Left kidney (tissue), 2 donors: Measurements from ENCODE around the gene MYCBPAP. TPM values are rescaled to one million over a fixed set of nuclear protein-coding genes. Genes with fewer than 3 reads are reported as not detected.

ENCODE experiments used
- DNase-seq: peaks from one replicate; pipeline ENCODE4 v3.0.0-alpha.2; 2013
- polyA plus RNA-seq: library from polyadenylated mRNA; unstranded; fragments of 120-200 nt; gene quantifications from one replicate; pipeline ENCODE4 v1.2.1, GENCODE V29; 2013; ENCODE audit not compliant: insufficient read length

Gene MYCBPAP
- polyA plus RNA-seq, 1 donor, result 3.0 TPM

DNA sequence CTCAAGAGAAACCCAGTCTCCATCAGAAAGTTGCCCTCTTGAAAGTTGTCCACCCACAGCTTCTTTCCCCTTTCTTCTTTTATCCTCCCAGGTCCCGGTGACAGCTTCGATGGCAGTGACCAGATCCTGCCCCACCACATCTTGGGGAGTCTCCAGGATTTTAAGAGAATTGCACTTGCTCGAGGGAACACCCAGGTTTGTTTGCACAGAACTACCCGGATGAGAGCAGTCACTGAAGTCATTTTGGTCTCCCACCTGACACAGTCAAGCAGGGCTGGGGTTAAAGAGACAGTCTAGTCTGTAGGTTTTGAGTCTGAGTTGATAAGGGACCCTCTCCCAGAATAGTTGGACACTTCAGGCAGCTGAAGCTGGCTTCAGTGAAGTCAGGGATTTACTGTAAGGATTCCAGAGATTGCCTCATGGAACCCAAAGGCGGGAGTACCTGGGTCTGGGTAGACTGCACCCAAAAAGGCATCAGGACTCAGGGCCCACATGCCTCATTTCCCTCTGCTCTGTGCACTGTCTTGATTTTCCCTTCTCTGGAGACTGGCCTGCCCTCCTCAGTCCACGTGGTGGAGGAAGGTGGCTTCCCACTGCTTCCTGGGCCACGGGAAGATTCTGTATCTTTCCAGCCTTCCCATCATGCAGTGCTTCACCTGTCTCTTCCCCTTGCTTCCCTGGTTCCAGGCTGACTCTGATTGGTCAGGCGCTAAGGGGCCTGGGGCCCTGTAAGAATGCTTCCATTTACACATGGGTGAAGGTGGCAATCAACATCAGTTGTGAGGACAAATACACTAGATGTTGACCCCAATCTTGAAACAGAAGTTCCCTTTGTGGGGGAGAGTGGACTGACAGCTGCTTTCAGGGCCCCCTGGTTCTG, 9.5 kb downstream of the MYCBPAP start:
- no peak for DNase-seq

DNA sequence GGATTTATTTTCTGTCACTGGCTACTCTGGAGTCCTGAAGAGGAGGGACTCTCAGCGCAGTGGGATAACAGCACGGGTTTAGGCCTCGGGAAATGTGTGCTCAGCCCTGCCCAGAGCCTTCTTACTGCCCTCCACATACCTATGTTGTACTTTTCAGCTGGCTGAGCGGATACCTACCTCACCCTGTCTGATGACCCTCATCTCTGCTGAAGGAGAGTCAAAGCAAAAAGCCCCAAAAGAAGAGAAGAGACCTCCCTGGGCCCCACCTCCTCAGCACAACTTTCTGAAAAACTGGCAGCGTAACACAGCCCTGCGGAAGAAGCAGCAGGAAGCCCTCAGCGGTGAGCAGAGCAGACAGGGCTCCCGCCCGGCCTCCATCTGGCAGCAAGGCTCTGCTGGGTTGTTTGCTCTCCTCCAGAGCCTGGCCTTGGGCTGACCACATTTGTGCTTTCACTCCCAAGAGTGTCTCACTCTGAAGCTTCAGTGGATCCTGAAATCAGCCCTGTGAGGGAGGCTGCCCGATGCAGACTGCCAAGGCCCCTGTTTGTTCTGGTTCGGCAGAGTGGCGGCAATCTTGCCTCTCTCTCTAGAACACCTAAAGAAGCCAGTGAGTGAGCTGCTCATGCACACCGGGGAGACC, 10.3 kb downstream of the MYCBPAP start:
- no peak for DNase-seq

DNA sequence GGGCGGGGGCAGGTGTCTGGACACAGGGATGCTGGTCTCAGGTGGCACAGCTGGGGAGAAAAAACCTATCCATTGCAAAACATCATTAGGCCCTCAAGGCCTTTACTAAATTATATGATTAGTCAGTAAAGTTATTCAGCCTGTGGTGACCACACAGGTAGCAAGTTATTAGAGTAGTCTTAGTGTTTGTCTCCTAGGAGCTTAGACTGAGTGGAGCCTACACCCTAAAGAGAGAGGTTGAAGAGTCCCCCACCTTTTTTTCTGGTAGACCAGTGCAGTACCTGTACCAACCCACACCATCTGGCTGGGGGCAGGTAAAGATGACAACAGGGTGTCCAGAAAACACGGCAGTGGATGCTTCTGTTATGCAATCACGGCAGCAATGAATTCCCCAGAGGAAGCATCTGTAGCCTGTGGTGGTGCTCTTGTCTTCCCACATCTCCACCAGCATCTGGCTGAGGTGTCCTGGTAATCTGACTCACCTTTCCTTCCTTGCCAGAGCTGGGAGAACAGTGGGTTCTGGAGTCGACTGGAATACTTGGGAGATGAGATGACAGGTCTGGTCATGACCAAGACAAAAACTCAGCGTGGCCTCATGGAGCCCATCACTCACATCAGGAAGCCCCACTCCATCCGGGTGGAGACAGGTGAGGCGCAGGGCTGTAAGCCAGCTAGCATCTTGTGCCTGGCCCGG, 11.0 kb downstream of the MYCBPAP start:
- DNase-seq, result no peak

DNA sequence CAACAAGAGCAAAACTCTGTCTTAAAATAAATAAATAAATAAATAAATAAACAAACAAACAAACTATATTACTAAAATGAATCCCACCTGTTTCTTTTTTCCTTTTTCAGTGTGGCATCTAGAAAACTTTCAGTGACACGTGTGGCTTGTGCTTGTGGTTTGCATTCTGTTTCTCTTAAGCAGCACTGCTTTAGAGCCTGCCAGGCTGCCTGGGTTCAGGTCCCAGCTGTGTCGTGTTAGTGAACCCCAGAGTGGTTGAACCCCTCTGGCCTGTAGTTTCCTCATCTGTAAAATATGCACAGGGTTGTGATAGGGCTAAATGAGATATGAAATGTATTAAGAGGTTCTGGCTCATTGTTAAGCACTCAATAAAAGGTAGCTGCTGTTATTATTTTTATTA, 12.2 kb downstream of the MYCBPAP start:
- no peak for DNase-seq

DNA sequence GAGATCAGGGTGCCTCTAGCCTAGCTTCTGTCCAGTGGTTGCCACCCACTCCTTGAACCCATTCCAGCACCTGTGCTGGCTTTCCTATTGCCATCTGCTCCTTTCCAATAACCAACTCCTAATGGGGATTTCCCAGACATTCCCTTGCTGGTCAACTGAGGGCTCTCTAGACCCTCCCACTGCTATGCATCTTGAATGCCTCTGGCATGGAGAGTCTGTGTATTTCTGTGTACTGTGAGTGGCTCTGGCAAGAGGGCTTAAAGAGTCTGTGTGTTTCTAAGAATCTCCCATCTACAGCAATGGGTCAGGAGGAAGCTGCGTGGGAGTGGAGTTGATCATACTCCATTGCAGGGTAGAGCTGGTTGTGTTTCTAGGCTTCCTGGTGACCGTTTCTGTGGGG, 13.3 kb downstream of the MYCBPAP start:
- no peak for DNase-seq

DNA sequence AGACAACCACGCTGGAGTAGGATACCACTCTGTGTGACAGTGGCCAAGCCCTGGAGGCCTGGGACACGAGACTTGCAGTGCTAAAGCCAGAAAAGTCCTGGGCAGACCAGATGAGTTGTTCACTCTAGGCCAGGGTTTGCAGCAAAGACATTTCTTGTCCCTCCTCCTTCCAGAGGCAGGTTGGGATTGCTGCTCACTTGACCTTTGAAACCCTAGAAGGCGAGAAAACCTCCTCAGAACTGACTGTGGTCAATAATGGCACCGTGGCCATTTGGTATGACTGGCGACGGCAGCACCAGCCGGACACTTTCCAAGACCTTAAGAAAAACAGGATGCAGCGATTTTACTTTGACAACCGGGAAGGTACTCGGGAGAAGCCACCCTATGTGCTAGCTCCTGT, 14.5 kb downstream of the MYCBPAP start:
- no peak for DNase-seq

DNA sequence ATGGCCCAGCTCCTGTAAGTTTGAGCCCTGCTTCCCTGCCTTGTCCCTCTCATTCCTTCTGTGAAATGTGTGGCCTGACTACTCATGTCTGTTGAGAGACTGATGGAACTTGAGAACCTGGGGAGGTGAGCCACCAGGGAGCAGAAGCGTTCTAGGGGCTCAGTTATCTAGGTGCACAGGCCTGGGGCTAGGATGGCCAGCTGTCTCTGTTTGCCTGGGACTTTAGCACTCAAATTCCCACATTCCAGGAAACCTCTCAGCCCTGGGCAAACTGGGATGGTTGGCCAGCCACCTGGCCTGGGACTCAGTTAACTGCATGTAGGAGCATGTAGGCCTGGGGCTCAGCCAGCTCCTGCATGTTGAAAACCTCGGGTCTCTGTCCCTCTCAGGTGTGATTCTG, 15.0 kb downstream of the MYCBPAP start:
- DNase-seq, result no peak

DNA sequence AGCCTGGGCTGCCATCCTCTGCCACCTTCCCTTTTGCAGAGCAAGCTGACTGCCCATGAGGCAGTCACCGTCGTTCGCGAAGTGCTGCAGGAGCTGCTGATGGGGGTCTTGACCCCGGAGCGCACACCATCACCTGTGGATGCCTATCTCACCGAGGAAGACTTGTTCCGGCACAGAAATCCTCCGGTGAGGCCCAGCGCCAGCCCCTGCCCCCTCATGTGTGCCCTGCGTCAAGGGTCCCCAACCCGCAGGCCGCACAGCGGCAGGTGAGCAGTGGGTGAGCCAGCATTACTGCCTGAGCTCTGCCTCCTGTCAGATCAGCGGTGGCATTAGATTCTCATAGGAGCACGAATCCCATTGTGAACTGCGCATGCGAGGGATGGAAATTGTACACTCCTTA, 16.6 kb downstream of the MYCBPAP start:
- no peak for DNase-seq

DNA sequence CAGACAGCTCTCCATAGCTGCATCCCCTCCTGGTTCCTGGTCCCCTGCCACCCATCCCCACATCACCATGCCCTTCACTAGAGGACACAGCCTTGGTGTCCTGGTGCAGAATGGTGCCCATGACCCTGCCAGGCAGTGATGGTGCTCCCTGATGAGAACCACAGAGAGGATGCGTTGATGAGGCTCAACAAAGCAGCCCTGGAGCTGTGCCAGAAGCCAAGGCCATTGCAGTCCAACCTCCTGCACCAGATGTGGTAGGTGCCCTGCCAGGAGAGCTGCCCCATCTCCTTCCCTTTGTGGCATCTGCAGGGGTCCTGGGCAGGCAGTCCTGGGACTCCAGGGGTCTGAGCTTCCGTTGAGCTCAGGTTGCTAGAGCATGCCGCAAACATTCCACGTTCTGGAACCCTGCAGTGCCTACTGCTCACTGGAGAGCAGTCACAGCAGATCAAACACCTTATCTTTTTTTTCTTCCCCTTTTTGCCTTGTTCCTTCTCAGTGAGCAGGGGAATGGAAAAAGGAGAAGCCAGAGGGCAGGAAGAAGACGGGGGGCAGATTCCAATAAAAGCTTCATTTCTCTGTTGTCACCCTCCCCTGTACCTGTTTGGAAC, 19.0 kb downstream of the MYCBPAP start:
- no peak for DNase-seq

DNA sequence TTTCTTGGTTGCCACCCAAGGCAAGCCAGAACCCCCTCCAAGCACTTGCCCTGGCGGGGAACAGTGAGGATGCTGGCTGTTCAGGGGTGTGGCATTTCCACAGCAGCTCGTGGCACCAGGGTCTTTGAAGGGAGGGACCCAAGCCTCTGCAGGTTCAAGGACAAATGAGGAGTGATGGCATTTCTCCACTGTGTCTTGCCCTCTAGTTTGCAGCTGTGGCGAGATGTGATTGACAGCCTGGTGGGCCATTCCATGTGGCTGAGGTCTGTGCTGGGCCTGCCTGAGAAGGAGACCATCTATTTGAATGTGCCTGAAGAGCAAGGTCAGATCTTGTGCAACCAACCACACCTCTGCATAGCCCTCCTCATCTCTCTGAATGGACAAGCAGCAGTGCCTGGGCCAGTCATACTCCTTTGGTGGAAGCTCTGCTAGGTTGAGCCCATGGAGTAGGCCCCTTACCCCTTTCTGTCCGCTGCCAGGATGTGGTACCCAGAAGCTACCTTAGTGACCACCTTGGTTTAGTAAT, 19.8 kb downstream of the MYCBPAP start:
- DNase-seq, result no peak

DNA sequence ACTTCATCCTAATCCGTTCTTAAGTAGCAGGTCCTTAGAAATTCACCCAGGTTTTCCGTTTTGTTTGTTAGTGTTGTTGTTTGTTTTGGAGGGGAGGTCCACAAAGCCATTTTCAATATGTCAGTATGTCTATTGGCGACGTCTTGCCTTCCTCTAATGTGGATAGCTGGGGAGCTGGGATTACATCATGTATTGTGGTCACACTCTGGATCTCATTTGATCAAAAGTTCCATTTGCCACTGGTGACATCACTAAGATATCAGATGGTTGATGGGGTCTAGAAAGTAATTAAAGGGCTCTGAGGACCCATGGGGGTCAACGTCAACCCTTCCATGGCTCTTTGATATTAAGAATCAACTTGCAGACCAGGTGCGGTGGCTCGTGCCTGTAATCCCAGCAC, 21.6 kb downstream of the MYCBPAP start:
- DNase-seq, result no peak

DNA sequence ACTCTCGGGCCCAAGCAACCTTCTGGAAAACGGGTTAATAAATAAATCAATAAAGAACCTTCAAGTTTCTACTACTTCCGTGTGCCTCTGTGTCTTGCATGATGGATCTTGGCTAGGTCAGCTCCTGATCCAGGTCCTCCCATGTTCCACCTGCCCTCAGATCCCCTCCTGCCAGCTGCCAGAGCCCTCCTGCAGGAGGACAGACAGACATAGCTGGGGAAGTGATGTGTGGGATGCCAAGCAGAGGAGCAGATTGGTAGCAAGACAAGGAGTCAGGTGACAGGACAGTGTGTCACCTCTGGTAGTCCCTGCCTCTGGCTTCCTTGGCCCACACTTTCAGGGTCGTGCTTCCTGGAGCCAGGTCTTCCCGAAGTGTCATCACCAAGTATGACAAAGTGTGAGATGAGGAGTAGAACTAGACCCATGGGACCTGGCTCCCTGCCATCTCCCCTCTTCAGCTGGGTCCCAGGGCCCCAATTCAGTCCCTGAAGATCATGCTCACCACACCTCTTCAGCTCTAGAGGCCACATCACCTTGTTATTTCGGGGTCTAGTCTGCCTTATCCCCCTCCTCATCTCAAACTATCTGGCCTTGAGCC, 23.3 kb downstream of the MYCBPAP start:
- DNase-seq, result no peak

DNA sequence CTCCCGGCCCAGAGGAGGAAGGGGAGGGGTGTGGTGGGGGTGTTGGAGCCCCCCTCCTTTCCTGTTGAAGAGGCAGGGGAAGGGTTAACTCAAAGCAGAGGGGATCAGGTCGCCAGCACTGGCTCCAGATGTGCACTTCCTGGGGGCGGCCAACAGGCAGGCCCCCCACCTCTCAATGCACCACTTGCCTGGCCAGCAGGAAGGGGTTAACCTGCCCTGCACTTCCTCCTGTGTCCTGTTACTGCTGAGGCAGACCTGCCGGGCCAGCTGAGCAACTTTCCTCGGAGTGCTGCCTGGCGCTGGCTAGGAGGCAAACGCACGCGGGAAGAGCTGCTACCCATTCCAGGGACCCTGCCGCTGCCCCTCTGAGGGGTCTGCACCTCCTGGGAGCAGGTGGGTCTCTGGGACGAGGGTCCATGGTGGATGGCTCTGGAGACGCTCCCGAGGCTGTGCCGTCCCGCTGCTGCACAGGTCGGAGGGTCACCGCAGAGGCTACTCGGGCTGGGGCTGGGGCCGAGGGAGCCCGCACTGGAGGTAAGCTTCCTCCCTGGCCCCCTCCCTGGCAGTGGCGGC, 24.3 kb downstream of the MYCBPAP start, which contains the start of gene EPN3:
Gene EPN3 (plus strand): TSS at position 284 of the 573 bp plus-strand sequence. CDS start 3,822 bp downstream, outside the sequence.
- no peak for DNase-seq

DNA sequence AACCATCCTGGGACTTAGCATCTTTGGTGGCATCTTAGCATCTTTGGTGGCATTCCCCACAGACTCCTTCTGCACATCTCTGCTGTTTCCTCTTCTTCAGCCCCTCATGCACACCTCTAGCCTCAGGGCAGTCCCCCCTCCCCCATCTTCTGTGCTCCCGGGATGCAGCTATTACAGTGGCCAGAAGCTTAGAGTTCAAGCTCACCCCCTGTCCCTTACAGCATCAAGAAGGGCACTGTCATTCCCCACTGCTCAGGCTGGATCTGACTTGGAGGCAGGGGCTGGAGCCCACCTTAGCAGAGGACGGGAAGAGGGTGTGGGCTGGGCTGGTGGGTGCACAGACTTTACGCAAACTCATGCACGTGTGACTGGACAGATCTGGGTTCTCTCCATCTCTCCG, 24.9 kb downstream of the MYCBPAP start:
- no peak for DNase-seq

DNA sequence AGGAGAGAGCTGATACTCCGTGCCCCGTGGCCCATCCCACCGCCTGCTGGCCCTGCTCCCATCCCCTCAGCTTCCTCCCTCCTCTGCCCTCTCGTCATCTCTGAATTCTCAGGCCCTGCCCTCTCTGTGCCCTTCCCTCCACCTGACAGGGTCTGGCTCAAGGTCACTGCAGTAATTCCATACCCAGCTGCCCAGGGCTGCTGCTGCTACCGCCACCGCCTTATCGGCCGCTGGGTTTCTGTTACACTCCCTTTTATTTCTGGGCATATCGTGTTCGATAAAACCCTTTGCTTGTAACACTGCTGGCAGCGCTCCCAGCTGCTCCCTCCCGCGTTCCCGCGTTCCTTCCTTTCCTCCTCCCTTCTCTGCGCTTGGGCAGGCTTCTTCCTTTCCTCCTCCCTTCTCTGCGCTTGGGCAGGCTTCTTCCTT, 25.5 kb downstream of the MYCBPAP start:
- DNase-seq, result no peak

DNA sequence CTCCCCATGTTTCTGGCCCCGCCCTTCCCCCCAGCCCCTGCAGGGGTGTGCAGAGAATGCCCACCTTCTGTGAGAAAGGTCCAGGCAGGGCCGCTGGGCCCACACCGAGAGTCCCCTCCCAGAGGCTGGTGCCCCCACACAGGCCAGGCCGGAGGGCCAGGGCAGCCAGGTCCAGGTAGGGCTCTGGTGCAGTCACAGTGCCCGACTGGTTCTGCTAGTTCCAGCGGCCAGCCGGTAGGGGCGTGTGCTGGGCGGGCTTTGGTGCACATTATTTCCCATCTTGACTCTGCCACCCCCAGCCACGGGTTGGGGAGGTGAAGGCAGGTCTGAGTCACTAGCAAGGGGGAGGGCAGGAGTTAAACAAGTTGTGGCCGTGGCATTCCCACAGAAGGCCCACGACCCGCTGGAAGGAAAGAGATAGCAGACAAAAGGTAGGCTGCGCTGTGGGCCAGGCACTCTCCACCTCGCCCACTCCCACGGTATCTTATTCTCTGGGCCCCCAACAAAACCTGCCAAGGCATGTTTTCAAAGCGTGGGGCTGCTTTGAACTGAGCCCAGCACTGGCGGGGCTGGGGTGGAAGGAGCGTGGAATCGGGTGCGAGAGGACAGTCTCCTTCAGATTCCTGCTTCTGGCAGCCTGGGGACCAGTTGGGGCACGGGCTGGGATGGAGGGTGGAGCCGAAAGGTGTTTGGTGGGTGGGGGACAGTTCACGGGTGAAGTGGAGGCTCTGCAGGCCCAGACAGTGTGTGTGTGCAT, 26.2 kb downstream of the MYCBPAP start:
- no peak for DNase-seq

DNA sequence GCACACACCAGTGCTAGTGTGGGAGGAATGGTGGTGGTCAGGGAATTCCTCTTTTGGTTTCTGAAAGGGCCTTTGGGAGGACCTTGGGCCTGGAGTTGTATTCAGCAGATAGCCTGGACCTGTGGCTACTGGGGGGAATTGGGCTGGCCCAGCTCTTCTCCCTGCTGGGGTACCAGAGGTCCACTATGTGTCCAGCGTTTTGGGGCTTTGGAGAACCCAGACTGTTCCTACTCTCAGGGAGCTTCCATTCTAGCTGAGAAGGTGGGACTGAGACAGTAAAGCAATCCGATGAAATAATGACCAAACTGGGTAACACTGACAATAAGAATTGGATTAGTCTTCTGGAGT, 26.7 kb downstream of the MYCBPAP start:
- no peak for DNase-seq

DNA sequence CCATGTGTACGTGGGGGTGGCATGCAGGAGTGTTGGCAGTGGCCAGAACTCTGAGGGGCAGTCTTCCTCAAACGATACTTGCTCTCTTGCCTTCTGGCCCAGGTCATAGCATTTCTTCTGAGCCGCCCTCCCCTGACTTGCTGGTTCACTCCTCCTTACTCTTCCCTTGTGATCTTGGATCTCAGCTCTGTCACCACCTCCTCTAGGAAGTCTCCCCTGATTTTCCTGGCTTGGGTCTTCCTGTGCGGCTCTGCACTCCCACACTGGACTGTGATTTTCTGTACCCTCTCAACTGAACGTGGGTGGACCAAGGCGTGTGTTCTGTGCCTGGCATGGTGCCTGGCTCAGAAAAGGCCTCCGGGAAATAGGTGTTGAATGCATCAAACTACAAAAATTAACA, 27.2 kb downstream of the MYCBPAP start:
- no peak for DNase-seq

DNA sequence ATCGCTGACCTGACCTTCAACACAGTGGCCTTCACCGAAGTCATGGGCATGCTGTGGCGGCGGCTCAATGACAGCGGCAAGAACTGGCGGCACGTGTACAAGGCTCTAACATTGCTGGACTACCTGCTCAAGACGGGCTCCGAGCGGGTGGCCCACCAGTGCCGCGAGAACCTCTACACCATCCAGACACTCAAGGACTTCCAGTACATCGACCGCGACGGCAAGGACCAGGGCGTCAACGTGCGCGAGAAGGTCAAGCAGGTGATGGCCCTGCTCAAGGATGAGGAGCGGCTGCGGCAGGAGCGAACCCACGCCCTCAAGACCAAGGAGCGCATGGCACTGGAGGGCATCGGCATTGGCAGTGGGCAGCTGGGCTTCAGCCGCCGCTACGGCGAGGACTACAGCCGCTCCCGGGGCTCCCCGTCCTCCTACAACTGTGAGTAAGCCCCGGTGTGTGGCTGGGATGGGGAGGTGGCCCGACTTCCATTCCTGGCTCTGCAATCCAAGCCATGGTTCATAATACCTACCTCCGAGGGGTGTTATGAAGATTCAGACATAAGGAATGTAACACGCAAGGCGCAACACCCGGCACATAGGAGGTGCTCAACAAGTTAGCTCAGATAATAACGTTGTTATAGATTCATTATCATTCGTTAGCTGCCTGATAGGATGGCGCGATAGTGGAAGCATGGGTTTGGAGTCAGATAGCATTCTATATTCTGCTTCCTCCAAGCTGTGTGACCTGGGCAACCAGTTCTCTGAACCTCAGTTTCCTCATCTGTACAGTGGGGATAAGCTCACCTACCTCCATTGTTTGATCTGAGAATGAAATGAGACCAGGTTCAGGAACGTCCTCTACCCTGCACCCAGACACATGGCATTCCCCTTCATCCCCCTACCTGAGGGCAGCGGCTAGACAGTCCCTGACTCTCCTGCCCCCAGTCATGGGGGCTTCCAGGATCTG, 28.7 kb downstream of the MYCBPAP start:
- DNase-seq, result no peak
